Airway epithelial cell (primary cell): ENCODE results near the gene DHRS7B. TPM values are rescaled to one million over a fixed set of nuclear protein-coding genes. Genes with fewer than 3 reads are reported as not detected.

ENCODE experiments used
- total RNA-seq: library from RNA; depleted of rRNA; stranded (reverse); fragments of >200 nt; gene quantifications from 2 replicates; pipeline ENCODE4 v1.2.3, GENCODE V29; 2015

DHRS7B gene, protein sequence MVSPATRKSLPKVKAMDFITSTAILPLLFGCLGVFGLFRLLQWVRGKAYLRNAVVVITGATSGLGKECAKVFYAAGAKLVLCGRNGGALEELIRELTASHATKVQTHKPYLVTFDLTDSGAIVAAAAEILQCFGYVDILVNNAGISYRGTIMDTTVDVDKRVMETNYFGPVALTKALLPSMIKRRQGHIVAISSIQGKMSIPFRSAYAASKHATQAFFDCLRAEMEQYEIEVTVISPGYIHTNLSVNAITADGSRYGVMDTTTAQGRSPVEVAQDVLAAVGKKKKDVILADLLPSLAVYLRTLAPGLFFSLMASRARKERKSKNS
- 16.2 and 22.8 TPM in 2 replicates for total RNA-seq

DNA sequence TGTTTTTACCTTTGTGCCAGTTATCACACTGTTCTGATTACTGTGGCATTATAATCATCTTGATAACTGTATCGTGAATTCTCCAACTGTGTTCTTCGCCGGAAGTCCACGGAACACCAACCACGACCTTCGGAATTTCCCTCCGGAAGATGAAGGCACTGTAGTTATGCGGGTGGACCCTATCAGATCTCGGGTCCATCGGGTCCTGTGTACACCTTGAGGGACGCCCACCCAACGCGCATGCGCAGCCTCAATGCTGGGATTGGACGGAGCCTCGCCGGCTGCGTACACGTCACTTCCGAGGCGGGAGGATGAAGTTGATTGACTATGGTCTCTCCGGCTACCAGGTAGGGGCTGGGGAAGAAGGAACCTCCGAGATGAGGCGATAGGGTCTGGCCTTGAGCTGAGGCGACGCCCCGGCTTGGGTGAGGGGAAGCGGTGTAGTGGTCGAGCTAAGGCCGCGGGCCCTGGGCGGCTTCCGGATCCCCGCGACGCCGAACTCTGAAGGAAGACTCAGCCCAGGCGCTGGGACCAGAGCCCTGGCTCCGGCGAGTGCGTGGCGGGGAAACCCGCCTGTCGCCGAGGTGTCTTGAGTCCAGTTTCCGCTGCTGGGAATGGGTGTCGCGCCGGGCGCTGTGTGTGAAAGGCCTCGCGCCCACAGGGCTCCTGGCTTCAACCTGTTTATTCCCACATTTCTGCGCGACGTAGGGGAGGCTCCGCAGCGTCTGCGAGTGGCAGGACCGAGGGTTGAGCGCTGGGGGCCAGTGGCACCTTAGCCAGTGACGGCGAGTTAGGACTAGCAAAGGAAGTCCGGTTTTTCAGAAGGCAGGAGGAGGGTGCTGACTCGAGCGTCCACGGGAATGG lies at the start of gene DHRS7B:
Gene DHRS7B (plus strand): TSS at position 320 of the 864 bp plus-strand sequence. CDS start 8 bp downstream, at position 328.

GRCh38 chr17:21214015-21214776 lies 87.4 kb downstream of the DHRS7B start, which contains the start of gene TMEM11:
TMEM11 (minus strand) TSS chr17:21214161; CDS start chr17:21214152, 9 bp downstream.

Other genes starting within 250 kb of the DHRS7B start
- 109 and 144 TPM in 2 replicates for gene USP22, start 84.0 kb upstream of the DHRS7B start, total RNA-seq
- gene TMEM11, start 87.2 kb downstream of the DHRS7B start, total RNA-seq = 31.0 and 42.0 TPM in 2 replicates
- gene NATD1, start 126.4 kb downstream of the DHRS7B start, total RNA-seq = 1.4 and 2.2 TPM in 2 replicates
- 23.6 and 34.6 TPM in 2 replicates for gene MAP2K3, start 157.7 kb downstream of the DHRS7B start, total RNA-seq
- gene KCNJ12, start 249.4 kb downstream of the DHRS7B start, total RNA-seq = 0.07 TPM in 1 of 2 replicates, not detected in the other